ENCODE results near the gene RNGTT.
"Not testable (repeated sequence)": the region's sequence is repeated elsewhere in the genome, so short reads cannot be mapped to it uniquely, and the experiment has no call there.

RNGTT gene

GRCh38 chr6:88970301-88970700, 6.9 kb upstream of the RNGTT start:
- no peak for DNase-seq (ENCODE audit: low read depth in 2 of 2)

DNA sequence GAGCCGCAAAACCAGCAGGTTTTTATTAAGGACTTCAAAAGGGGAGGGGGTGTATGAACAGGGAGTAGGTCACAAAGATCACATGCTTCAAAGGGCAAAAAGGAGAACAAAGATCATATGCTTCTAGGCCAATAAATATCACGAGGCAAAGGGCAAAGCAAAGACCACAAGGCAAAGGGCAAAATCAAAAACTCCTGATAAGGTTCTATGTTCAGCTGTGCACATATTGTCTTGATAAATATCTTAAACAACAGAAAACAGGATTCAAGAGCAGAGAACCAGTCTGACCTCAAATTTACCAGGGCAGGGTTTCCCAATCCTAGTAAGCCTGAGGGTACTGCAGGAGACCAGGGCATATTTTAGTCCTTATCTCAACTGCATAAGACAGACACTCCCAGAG, 5.8 kb upstream of the RNGTT start:
- not testable (repeated sequence) for DNase-seq (ENCODE audit: low read depth in 2 of 2)

DNA sequence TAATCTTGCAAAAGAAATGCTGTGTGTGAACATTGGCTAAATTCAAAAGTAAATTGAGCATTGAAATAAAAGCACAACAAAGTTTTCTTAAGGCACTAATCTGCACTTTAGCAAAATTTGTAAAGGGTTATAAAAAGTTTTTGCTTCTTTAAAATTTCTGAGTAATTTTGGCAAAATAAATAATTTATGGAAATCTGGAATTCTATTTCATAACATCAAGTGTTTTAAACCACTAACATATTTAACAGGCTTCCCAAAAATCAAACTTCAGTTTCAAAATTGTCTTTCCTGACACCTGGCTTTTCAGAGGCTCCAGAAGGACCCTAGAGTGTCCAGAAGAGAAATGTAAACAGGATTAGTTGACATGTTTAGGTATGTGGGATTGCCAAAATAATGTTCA, 4.5 kb upstream of the RNGTT start:
- no peak for DNase-seq (ENCODE audit: low read depth in 2 of 2)

- DNase-seq (ENCODE audit: low read depth in 2 of 2) = no peak
Observed at GRCh38 chr6:88965691-88966090, 2.3 kb upstream of the RNGTT start.

DNA sequence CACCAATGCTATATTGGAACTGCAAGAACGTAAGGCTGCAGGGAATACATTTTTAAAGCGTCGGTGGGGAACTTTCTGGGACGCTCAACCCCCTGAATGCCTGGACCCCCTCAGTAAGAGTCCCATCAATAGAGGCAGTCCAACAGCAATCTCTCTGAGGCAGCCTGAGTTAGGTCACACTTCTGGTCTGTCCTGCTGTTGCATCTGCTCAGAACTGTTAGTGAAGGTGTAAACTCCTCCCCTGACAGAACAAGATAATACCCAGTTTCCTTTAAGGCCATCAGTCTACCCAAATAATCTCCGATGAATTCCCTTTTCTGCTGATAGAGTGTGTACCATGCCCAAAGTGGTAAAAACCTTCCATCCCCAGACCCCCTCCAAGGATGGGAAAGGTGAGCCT, 1.1 kb upstream of the RNGTT start:
- no peak for DNase-seq (ENCODE audit: low read depth in 2 of 2)

DNA sequence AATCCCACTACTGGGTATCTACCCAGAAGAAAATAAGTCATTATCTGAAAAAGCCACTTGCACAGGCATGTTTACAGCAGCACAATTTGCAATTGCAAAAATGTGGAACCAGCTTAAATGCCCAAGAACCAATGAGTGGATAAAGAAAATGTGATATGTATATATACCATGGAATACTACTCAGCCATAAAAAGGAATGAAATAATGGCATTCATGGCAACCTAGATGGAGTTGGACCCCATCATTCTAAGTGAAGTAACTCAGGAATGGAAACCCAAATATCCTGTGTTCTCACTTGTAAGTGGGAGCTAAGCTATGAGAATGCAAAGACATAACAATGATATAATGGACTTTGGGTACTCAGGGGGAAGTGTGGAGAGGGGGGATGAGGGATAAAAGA, 4.6 kb downstream of the RNGTT start:
- DNase-seq (ENCODE audit: low read depth in 2 of 2) = no peak

DNA sequence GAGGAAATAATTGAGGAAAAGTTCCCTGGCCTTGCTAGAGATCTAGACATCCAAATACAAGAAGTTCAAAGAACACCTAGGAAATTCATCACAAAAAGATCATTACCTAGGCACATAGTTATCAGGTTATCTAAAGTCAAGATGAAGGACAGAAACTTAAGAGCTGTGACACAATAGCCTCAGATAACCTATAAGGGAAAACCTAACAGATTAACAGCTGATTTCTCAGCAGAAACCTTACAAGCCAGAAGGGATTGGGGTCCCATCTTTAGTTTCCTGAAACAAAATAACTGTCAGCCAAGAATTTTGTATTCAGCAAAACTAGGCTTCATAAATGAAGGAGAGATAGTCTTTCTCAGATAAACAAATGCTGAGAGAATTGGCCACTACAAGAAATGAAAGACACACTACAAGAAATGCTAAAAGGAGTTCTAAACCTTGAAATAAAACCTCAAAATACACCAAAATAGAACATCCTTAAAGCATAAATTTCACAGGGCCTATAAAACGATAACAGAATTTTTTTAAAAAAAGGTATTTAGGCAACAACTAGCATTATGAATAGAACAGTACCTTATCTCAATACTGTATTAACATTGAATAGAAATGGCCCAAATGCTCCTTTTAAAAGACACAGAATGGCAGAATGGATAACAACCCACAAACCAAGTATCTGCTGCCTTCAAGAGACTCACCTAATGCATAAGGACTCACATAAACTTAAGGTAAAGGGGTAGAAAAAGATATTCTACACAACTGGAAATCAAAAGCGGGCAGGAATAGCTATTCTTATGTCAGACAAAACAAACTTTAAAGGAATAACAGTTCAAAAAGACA, 9.7 kb downstream of the RNGTT start:
- DNase-seq (ENCODE audit: low read depth in 2 of 2) = no peak

GRCh38 chr6:88952065-88952704, 11.2 kb downstream of the RNGTT start:
- DNase-seq (ENCODE audit: low read depth in 2 of 2) = no peak

GRCh38 chr6:88945415-88946008, 17.9 kb downstream of the RNGTT start:
- DNase-seq (ENCODE audit: low read depth in 2 of 2) = no peak

GRCh38 chr6:88933521-88933920, 29.9 kb downstream of the RNGTT start:
- DNase-seq (ENCODE audit: low read depth in 2 of 2) = no peak

GRCh38 chr6:88932019-88932418, 31.4 kb downstream of the RNGTT start:
- not testable (repeated sequence) for DNase-seq (ENCODE audit: low read depth in 2 of 2)

GRCh38 chr6:88922775-88923548, 40.5 kb downstream of the RNGTT start:
- no peak for DNase-seq (ENCODE audit: low read depth in 2 of 2)

GRCh38 chr6:88921734-88922133, 41.7 kb downstream of the RNGTT start:
- DNase-seq (ENCODE audit: low read depth in 2 of 2) = no peak

DNA sequence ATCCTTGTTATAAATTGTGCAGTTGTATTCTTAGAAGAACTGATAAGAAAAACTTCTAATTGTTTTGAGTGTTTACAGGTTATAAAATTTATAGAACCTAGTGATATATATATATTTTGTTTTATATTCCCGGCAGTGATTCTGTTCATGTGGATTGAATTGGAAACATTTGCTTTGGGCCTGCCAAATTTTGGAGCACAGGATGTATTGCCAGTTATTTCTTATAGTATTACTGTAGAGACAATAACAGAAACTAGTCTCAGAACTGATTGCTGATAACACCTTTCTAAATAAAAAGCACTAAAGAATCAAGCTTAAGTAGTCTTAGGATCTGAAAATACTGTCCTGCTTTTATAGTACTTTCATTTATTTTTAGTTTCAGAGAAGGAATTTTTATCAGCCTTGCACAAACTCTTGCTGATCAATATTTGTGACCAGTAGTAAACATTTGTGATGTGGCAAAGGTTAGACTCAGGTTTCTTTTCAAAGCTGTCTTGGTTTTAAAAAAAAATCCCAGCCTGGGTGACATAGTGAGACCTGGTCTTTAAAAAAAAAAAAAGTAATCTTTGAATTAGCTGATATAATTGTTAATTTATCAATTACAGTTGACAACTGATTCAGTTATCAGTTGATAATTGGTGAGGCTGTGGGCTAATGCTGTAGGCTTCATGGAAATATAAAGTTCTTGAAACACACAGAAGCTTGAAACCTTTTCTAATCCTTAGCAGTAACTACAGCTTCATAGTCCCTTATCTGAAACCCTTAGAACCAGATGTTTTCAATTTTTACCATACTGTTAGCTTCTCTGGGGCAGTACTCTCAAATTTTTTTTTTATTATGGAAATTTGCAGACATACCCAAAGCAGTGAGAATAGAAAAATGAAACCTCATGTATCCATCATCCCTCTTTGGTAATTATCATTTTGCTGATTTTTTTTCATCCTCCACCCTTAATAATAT, 42.4 kb downstream of the RNGTT start:
- DNase-seq (ENCODE audit: low read depth in 2 of 2) = no peak

GRCh38 chr6:88920088-88920487, 43.3 kb downstream of the RNGTT start:
- DNase-seq (ENCODE audit: low read depth in 2 of 2) = no peak

- no peak for DNase-seq (ENCODE audit: low read depth in 2 of 2)
Observed at GRCh38 chr6:88919032-88919431, 44.4 kb downstream of the RNGTT start.

DNA sequence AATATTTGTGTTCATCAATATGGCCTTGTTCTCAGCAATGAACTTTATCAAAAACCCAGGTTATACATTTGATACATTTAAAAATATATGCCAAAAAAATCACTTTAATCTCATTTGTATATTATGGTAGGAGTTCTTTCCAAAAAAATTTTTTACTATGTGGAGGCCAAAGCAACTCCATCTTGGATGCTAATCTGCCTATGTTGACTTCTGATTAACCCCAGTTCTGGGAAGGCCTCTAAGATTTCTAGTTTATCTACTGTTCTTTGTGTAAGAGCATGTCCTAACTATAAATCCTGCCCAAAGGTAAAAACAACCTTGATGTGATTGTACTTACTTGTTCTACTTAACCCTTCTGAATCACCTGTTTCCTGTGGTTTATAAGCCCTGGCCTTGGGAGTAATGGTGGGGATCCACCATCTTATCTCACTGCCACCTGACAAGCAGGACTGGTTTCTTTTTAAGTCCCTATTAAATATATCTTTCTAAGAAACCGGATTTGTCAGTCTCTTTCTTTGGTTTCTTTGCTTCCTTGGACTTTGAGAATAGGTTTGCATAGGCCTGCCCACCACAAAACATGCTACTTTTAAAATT, 46.7 kb downstream of the RNGTT start:
- no peak for DNase-seq (ENCODE audit: low read depth in 2 of 2)

GRCh38 chr6:88914895-88915598, 48.4 kb downstream of the RNGTT start:
- DNase-seq (ENCODE audit: low read depth in 2 of 2) = no peak

DNA sequence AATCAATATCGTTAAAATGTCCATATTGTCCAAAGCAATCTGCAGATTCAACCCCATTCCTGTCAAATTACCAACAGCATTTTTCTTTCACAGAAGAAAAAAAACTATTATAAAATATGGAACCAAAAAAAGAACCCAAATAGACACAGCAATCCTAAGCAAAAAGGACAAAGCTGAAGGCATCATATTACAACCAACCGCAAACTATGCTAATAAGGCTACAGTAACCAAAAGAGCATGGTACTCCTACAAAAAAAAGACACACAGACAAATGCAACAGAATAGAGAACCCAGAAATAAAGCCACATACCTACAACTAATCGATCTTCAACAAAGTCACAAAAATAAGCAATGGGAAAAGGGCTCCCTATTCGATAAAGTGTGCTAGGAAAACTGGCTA, 49.2 kb downstream of the RNGTT start:
- no peak for DNase-seq (ENCODE audit: low read depth in 2 of 2)

- DNase-seq (ENCODE audit: low read depth in 2 of 2) = no peak
Observed at GRCh38 chr6:88913471-88913870, 49.9 kb downstream of the RNGTT start.
